ENCODE data around the gene CCT6B. TPM values are rescaled to one million over a fixed set of nuclear protein-coding genes. Genes with fewer than 3 reads are reported as not detected.

Gene CCT6B
- total RNA-seq, 1 donor from 2014 or later = 1.4 TPM

DNA sequence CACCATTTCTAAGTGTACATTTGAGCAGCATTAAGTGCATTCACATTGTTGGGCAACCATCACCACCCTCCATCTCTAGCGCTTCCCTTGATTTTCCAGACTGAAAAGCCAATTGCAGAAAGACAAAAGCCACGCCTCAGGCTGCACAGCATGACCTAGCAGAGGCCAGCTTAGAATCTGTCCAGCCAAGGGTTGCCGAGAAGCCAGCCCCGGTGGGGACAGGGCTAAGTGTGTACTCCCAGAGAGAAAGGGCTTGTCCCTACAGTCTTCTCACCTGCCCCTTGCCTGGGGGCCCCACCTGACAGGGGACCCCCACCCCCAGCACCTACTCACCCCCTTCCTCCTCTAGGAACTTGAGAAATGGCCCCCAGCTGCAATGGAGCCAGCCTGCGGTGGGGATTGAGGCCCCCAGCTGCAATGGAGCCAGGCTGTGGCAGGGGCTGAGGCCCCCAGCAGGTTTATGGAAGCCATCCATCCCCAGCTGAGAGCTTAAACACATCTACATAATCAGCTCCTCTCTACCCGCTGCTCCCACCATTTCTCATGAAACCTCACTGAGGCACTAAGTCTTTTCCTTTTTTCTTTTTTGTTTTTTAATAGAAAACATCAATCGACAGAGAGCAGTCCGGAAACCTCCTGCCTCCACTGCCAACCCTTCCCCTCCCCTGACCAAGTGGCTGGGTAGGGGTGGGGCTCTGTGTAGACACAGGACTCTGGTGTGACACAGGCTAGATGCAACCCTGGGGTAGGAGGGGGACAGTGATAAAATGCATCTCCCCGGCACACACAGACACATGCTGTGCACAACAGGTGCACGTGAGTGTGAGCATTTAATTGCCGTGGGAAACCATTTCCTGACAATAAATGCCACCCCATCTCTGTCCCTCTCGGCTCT, 77.9 kb downstream of the CCT6B start:
- DNase-seq = no peak

GRCh38 chr17:34879146-34879545, 82.1 kb downstream of the CCT6B start:
- no peak for DNase-seq

Other genes starting within 250 kb of the CCT6B start
- 15.0 and 17.5 TPM in 2 replicates for gene ZNF830, start 80 bp upstream of the CCT6B start, total RNA-seq
- 23.1 and 37.8 TPM in 2 replicates for gene LIG3, start 19.1 kb upstream of the CCT6B start, total RNA-seq
- gene RFFL, start 102.2 kb upstream of the CCT6B start, total RNA-seq = 7.0 and 8.1 TPM in 2 replicates
- 13.7 and 15.8 TPM in 2 replicates for gene RAD51D, start 158.4 kb upstream of the CCT6B start, total RNA-seq
- gene FNDC8, start 160.2 kb upstream of the CCT6B start, total RNA-seq = not detected in 2 replicates
- 22.6 and 28.0 TPM in 2 replicates for gene NLE1, start 180.8 kb upstream of the CCT6B start, total RNA-seq
- gene UNC45B, start 186.4 kb upstream of the CCT6B start, total RNA-seq = not detected in 2 replicates
- gene SLC35G3, start 232.9 kb upstream of the CCT6B start, total RNA-seq = not detected in 2 replicates